Measurements from ENCODE around the gene KCTD11.

DNA sequence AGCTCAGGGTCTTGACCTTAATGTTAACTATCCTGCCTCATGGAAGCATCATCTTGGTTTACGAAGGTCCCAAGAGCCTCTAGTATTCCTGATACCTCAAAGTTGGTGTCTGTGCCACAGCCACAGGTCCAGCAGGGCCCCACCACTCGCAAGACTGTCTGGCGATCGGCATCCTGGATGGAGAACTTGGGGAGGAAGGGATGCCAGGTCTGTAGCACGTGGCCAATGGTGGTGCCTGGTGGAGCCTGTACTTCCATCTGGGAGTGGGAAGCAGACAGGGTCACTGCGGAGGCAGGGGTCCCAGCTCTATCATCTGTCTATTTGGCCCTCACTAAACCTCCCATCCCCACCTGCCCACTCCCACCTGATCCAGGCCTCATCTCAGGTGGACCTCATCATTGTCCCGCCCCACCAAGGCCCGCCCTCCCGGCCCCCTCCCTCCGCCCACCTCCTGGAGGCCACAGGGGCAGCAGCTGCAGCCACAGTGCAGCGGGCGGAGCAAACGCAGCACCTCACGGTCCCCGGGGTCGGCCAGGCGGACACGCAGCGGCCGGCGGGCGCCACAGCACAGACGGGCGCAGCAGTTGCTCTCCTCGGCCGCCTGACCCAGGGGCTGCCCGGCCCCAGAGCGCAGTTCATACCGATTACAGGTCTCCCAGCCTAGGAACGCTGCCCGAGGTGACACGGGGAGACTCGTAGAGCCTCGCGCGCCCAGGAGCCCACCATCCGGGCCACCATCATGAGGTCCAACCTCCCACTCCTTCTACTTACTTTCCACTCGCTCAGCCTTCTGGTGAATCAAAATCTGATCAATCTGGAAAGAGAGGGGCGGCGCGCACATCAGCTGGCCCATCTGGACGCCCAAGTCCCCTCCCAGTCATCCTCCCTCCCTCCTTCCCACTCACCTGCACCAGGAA lies 41.0 kb downstream of the KCTD11 start:
- TF ChIP-seq, protein P1, sequence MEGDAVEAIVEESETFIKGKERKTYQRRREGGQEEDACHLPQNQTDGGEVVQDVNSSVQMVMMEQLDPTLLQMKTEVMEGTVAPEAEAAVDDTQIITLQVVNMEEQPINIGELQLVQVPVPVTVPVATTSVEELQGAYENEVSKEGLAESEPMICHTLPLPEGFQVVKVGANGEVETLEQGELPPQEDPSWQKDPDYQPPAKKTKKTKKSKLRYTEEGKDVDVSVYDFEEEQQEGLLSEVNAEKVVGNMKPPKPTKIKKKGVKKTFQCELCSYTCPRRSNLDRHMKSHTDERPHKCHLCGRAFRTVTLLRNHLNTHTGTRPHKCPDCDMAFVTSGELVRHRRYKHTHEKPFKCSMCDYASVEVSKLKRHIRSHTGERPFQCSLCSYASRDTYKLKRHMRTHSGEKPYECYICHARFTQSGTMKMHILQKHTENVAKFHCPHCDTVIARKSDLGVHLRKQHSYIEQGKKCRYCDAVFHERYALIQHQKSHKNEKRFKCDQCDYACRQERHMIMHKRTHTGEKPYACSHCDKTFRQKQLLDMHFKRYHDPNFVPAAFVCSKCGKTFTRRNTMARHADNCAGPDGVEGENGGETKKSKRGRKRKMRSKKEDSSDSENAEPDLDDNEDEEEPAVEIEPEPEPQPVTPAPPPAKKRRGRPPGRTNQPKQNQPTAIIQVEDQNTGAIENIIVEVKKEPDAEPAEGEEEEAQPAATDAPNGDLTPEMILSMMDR (IDR thresholded peaks at IDR 0.05), result no peak
- no peak for TF ChIP-seq POLR2A (IDR thresholded peaks at IDR 0.05)

Measured in lower leg skin (tissue), 3 donors.